Neural cell (in vitro differentiated cells): Measurements from ENCODE around the gene PLA2G4F. TPM values are rescaled to one million over a fixed set of nuclear protein-coding genes. Genes with fewer than 3 reads are reported as not detected.

Source experiments
- H2AFZ ChIP-seq: fragments of 200-600, 300-800 bp; sonication (generic), shearing (Covaris generic); 2 replicates; pipeline ENCODE4 v1.6.0; 2014; ENCODE audit warnings: low read depth, mild to moderate bottlenecking, antibody characterized with exemption, low read length, moderate library complexity
- H3F3A ChIP-seq: fragments of 200-600 bp; shearing (Covaris generic); 2 replicates; pipeline ENCODE4 v1.6.1; 2016; ENCODE audit warnings: mild to moderate bottlenecking, moderate library complexity, mixed read lengths, antibody characterized with exemption, low read length; ENCODE audit not compliant: insufficient read depth, poor library complexity, severe bottlenecking
- H3K27ac ChIP-seq: fragments of 200-600, 300-800 bp; sonication (generic), shearing (Covaris generic); 2 replicates; pipeline ENCODE4 v1.5.1; 2014; ENCODE audit warnings: mild to moderate bottlenecking, low read length, moderate library complexity
- H3K27me3 ChIP-seq: fragments of 300-800, 200-600 bp; sonication (generic), shearing (Covaris generic); 2 replicates; pipeline ENCODE4 v1.6.0; 2014; ENCODE audit warnings: mild to moderate bottlenecking, low read depth, low read length, moderate library complexity; ENCODE audit not compliant: insufficient read depth
- H3K36me3 ChIP-seq: fragments of 300-800, 200-600 bp; sonication (generic), shearing (Covaris generic); 2 replicates; pipeline ENCODE4 v1.5.1; 2014; ENCODE audit warnings: mild to moderate bottlenecking, antibody characterized with exemption, low read length, moderate library complexity; ENCODE audit not compliant: insufficient read depth
- H3K4me2 ChIP-seq: fragments of 300-800, 200-600 bp; sonication (generic), shearing (Covaris generic); 2 replicates; pipeline ENCODE4 v1.6.0; 2014; ENCODE audit warnings: mild to moderate bottlenecking, low read length
- H3K4me3 ChIP-seq: fragments of 300-800, 200-600 bp; sonication (generic), shearing (Covaris generic); 2 replicates; pipeline ENCODE4 v1.5.1; 2014; ENCODE audit warnings: mild to moderate bottlenecking, low read length, moderate library complexity
- H3K79me2 ChIP-seq: fragments of 200-600 bp; shearing (Covaris generic); replicated peaks from 2 replicates; pipeline ENCODE4 v1.6.0; 2014; ENCODE audit warnings: mild to moderate bottlenecking, low read length, moderate library complexity; ENCODE audit not compliant: insufficient read depth
- H3K9ac ChIP-seq: fragments of 300-800, 200-600 bp; sonication (generic), shearing (Covaris generic); 2 replicates; pipeline ENCODE4 v1.6.1; 2016; ENCODE audit warnings: mild to moderate bottlenecking, low read length, mixed read lengths
- H3K9me2 ChIP-seq: fragments of 200-600 bp; shearing (Covaris generic); 2 replicates; pipeline ENCODE4 v1.6.1; 2016; ENCODE audit warnings: mild to moderate bottlenecking, low read length, mixed read lengths; ENCODE audit not compliant: insufficient read depth
- H3K9me3 ChIP-seq: fragments of 200-600, 300-800 bp; sonication (generic), shearing (Covaris generic); 2 replicates; pipeline ENCODE4 v1.6.1; 2016; ENCODE audit warnings: mild to moderate bottlenecking, mixed run types, low read length, moderate library complexity, mixed read lengths
- H4K20me1 ChIP-seq: fragments of 200-600 bp; shearing (Covaris generic); 2 replicates; pipeline ENCODE4 v1.6.1; 2016; ENCODE audit warnings: mild to moderate bottlenecking, mixed run types; ENCODE audit not compliant: insufficient read depth
- EP300 ChIP-seq: fragments of 450-650 bp; conservative IDR thresholded peaks from 2 replicates; pipeline ENCODE4 v1.6.1; 2014; ENCODE audit warnings: antibody characterized with exemption, mild to moderate bottlenecking, moderate library complexity; ENCODE audit not compliant: poor library complexity, severe bottlenecking
- EZH2 ChIP-seq: fragments of 200-600, 300-800 bp; shearing (Covaris generic), sonication (generic); IDR thresholded peaks from 2 replicates; pipeline ENCODE4 v1.6.1; 2014; ENCODE audit warnings: antibody characterized with exemption, low read length, borderline replicate concordance, mild to moderate bottlenecking; ENCODE audit not compliant: insufficient read depth, poor library complexity, severe bottlenecking
- MXI1 ChIP-seq: fragments of 450-650 bp; conservative IDR thresholded peaks from 2 replicates; pipeline ENCODE4 v1.6.1; 2014; ENCODE audit warnings: antibody characterized with exemption, mild to moderate bottlenecking; ENCODE audit not compliant: poor library complexity, severe bottlenecking
- POLR2AphosphoS5 ChIP-seq: IDR thresholded peaks from 2 replicates; pipeline ENCODE4 v1.6.1; 2012
- RAD21 ChIP-seq: fragments of 450-650 bp; conservative IDR thresholded peaks from 2 replicates; pipeline ENCODE4 v1.6.1; 2014; ENCODE audit warnings: antibody characterized with exemption, mild to moderate bottlenecking, moderate library complexity
- SMC3 ChIP-seq: fragments of 450-650 bp; conservative IDR thresholded peaks from 2 replicates; pipeline ENCODE4 v1.6.1; 2014; ENCODE audit warnings: antibody characterized with exemption, mild to moderate bottlenecking, moderate library complexity; ENCODE audit not compliant: poor library complexity
- TAF1 ChIP-seq: IDR thresholded peaks from 2 replicates; pipeline ENCODE4 v1.6.1; 2012; ENCODE audit warnings: low read depth
- polyA plus RNA-seq: library from polyadenylated mRNA; depleted of rRNA; stranded (reverse); fragments of >200 nt; gene quantifications from 2 replicates; pipeline ENCODE4 v1.2.3, GENCODE V29; 2014
- TF ChIP-seq, protein P1 (sequence below): IDR thresholded peaks from 2 replicates; pipeline ENCODE4 v1.6.1; 2012; ENCODE audit warnings: borderline replicate concordance
- TF ChIP-seq, protein P2 (sequence below): fragments of 450-650 bp; IDR thresholded peaks from 2 replicates; pipeline ENCODE4 v1.5.1; 2014; ENCODE audit warnings: antibody characterized with exemption, mild to moderate bottlenecking, moderate library complexity; ENCODE audit not compliant: poor library complexity, severe bottlenecking

The PLA2G4F gene
- polyA plus RNA-seq, 1 donor from 2014 or later: not detected

DNA sequence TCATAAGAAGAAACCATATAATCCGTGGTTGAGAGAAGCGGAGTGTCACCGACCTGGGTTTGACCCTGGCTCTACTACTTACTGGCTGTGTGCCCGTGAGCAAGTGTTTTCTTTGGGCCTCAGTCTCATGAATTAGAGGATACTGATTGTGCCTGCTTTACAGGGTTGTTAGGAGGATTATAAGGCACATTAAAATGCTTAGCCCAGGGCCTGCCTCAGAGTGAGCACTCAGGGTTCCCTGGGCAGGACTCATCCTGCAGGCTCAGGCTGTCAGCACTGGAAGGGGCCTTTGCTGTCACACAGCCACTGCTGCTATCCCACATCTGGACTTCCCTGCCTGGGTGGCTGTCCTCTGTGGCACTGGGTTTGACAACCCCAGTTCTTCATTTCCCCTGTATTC is 4.7 kb downstream of the PLA2G4F start:
- Histone ChIP-seq H4K20me1 (no peaks in the 10 kb centered on the region), H3K27ac (no peak overlapping the region), H3K27me3 (no peaks in the 10 kb centered on the region), H3K9me3 (no peaks in the 10 kb centered on the region), H3K79me2 (no peaks in the 10 kb centered on the region), H3K4me3 (no peak overlapping the region), H3F3A (no peaks in the 10 kb centered on the region), H3K9ac (no peak overlapping the region), H3K4me2 (no peak overlapping the region), H2AFZ (no peak overlapping the region), H3K36me3 (no peaks in the 10 kb centered on the region), H3K9me2 (no peaks in the 10 kb centered on the region)
- TF ChIP-seq EP300 (no peak), POLR2AphosphoS5 (no peak), RAD21 (no peak), TAF1 (no peak), EZH2 (no peak), MXI1 (no peak), SMC3 (no peak)
- TF ChIP-seq, protein P1, sequence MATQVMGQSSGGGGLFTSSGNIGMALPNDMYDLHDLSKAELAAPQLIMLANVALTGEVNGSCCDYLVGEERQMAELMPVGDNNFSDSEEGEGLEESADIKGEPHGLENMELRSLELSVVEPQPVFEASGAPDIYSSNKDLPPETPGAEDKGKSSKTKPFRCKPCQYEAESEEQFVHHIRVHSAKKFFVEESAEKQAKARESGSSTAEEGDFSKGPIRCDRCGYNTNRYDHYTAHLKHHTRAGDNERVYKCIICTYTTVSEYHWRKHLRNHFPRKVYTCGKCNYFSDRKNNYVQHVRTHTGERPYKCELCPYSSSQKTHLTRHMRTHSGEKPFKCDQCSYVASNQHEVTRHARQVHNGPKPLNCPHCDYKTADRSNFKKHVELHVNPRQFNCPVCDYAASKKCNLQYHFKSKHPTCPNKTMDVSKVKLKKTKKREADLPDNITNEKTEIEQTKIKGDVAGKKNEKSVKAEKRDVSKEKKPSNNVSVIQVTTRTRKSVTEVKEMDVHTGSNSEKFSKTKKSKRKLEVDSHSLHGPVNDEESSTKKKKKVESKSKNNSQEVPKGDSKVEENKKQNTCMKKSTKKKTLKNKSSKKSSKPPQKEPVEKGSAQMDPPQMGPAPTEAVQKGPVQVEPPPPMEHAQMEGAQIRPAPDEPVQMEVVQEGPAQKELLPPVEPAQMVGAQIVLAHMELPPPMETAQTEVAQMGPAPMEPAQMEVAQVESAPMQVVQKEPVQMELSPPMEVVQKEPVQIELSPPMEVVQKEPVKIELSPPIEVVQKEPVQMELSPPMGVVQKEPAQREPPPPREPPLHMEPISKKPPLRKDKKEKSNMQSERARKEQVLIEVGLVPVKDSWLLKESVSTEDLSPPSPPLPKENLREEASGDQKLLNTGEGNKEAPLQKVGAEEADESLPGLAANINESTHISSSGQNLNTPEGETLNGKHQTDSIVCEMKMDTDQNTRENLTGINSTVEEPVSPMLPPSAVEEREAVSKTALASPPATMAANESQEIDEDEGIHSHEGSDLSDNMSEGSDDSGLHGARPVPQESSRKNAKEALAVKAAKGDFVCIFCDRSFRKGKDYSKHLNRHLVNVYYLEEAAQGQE: no peak
- TF ChIP-seq, protein P2, sequence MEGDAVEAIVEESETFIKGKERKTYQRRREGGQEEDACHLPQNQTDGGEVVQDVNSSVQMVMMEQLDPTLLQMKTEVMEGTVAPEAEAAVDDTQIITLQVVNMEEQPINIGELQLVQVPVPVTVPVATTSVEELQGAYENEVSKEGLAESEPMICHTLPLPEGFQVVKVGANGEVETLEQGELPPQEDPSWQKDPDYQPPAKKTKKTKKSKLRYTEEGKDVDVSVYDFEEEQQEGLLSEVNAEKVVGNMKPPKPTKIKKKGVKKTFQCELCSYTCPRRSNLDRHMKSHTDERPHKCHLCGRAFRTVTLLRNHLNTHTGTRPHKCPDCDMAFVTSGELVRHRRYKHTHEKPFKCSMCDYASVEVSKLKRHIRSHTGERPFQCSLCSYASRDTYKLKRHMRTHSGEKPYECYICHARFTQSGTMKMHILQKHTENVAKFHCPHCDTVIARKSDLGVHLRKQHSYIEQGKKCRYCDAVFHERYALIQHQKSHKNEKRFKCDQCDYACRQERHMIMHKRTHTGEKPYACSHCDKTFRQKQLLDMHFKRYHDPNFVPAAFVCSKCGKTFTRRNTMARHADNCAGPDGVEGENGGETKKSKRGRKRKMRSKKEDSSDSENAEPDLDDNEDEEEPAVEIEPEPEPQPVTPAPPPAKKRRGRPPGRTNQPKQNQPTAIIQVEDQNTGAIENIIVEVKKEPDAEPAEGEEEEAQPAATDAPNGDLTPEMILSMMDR: no peak

DNA sequence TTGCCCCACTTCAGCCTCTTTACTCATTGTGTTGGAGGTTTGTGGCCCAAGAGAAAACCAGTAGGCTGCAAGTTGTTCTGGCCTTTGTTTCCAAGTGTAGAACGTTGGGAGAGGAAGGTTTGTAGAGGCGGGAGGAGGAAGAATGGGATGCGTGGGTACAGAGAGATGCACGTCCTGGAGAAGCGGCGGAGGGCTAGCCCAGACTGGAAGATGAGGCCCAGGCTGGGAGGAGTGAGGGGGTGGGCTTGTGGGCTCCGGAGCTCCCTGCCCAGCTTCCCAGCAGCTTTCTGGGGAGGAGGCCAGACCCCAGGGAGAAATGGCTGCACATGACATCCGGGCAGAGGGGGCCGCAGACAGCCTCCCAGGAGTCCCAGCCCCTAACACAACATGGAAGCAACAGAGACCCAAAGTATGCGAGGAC is 5.3 kb downstream of the PLA2G4F start:
- H3K27me3 ChIP-seq: no peaks in the 10 kb centered on the region
- no peaks in the 10 kb centered on the region for H3K79me2 ChIP-seq
- no peak overlapping the region for H2AFZ ChIP-seq
- H3K36me3 ChIP-seq: no peaks in the 10 kb centered on the region
- no peak overlapping the region for H3K4me2 ChIP-seq
- no peaks in the 10 kb centered on the region for H3K9me3 ChIP-seq
- no peaks in the 10 kb centered on the region for H3F3A ChIP-seq
- H3K27ac ChIP-seq: no peak overlapping the region
- TF ChIP-seq TAF1: no peak
- no peak for TF ChIP-seq SMC3
- TF ChIP-seq POLR2AphosphoS5: no peak
- H4K20me1 ChIP-seq: no peaks in the 10 kb centered on the region
- no peak overlapping the region for H3K9ac ChIP-seq
- H3K9me2 ChIP-seq: no peaks in the 10 kb centered on the region
- no peak overlapping the region for H3K4me3 ChIP-seq
